HG02840 (cell line): ENCODE results near the gene PXYLP1.
A peak's percentile ranks its signal among the peaks of the same experiment; 100 is the strongest.
"Not testable (repeated sequence)": the region's sequence is repeated elsewhere in the genome, so short reads cannot be mapped to it uniquely, and the experiment has no call there.

ENCODE experiments used
- ATAC-seq: cut with Tn5 transposase; IDR thresholded peaks from one replicate; pipeline ENCODE4 v1.9.1; 2021; ENCODE audit warnings: mild to moderate bottlenecking, moderate library complexity, moderate number of reproducible peaks; ENCODE audit not compliant: unreplicated experiment, low FRiP score

The PXYLP1 gene

GRCh38 chr3:141289228-141289772 lies 57.7 kb downstream of the PXYLP1 start:
- ATAC-seq: no peak

GRCh38 chr3:141291559-141292355 lies 60.1 kb downstream of the PXYLP1 start:
- ATAC-seq: no peak

- no peak for ATAC-seq
Measured at GRCh38 chr3:141292356-141293058, 60.9 kb downstream of the PXYLP1 start.

GRCh38 chr3:141294301-141294700 lies 62.7 kb downstream of the PXYLP1 start:
- ATAC-seq: no peak

GRCh38 chr3:141294848-141295247 lies 63.2 kb downstream of the PXYLP1 start:
- ATAC-seq: no peak

- ATAC-seq: not testable (repeated sequence)
Measured at GRCh38 chr3:141300426-141300825, 68.8 kb downstream of the PXYLP1 start.

GRCh38 chr3:141302364-141303141 lies 70.9 kb downstream of the PXYLP1 start:
- no peak for ATAC-seq

- ATAC-seq: peak; percentile 56
Measured at GRCh38 chr3:141303481-141304223, 72.0 kb downstream of the PXYLP1 start.

- ATAC-seq: no peak
Measured at GRCh38 chr3:141305436-141305835, 73.8 kb downstream of the PXYLP1 start.

- ATAC-seq: no peak
Measured at GRCh38 chr3:141306276-141306675, 74.7 kb downstream of the PXYLP1 start.

- ATAC-seq: no peak
Measured at GRCh38 chr3:141306922-141307321, 75.3 kb downstream of the PXYLP1 start.

- no peak for ATAC-seq
Measured at GRCh38 chr3:141307351-141308059, 75.9 kb downstream of the PXYLP1 start.

- no peak for ATAC-seq
Measured at GRCh38 chr3:141308588-141309218, 77.1 kb downstream of the PXYLP1 start.

- ATAC-seq: no peak
Measured at GRCh38 chr3:141311170-141311495, 79.5 kb downstream of the PXYLP1 start.

GRCh38 chr3:141311496-141312353 lies 80.1 kb downstream of the PXYLP1 start:
- ATAC-seq: peak; percentile 99

GRCh38 chr3:141312354-141313092 lies 80.9 kb downstream of the PXYLP1 start:
- no peak for ATAC-seq

- no peak for ATAC-seq
Measured at GRCh38 chr3:141313093-141313683, 81.6 kb downstream of the PXYLP1 start.
